ENCODE measurements around the gene SUCLG2. TPM values are rescaled to one million over a fixed set of nuclear protein-coding genes. Genes with fewer than 3 reads are reported as not detected.

SUCLG2 gene
- total and polyA plus RNA-seq, 7 donors: 63.1 to 289 (median 70.9) TPM

- no peak for TF ChIP-seq POLR2AphosphoS5 (IDR thresholded peaks at IDR 0.05)
- TF ChIP-seq EP300 (IDR thresholded peaks at IDR 0.05): no peak
- TF ChIP-seq CTCF (IDR thresholded peaks at IDR 0.05): no peak
- no peak for TF ChIP-seq POLR2A (IDR thresholded peaks at IDR 0.05)
- no peak for DNase-seq
- Histone ChIP-seq H3K4me1 (no peaks in the 10 kb centered on the region), H3K4me3 (no peak overlapping the region), H3K9me3 (no peaks in the 10 kb centered on the region), H3K36me3 (no peaks in the 10 kb centered on the region), H3K27me3 (no peaks in the 10 kb centered on the region), H3K27ac (no peak overlapping the region)
- WGBS, 2 donors: 61 to 83% methylated on average over 6 of the region's 6 CpGs
- intact Hi-C loops (cut with DNase I): no loop called here
Observed at GRCh38 chr3:67580430-67581000, 73.9 kb downstream of the SUCLG2 start.

GRCh38 chr3:67578416-67578815 is 76.0 kb downstream of the SUCLG2 start:
- Histone ChIP-seq H3K36me3 (no peaks in the 10 kb centered on the region), H3K4me1 (no peaks in the 10 kb centered on the region), H3K27me3 (no peaks in the 10 kb centered on the region), H3K27ac (no peak overlapping the region), H3K9me3 (no peaks in the 10 kb centered on the region), H3K4me3 (no peak overlapping the region)
- DNase-seq: no peak
- 88 to 93% methylated on average over 5 of the region's 5 CpGs for WGBS, 2 donors
- TF ChIP-seq EP300 (IDR thresholded peaks at IDR 0.05) (no peak), POLR2A (IDR thresholded peaks at IDR 0.05) (no peak), POLR2AphosphoS5 (IDR thresholded peaks at IDR 0.05) (no peak), CTCF (IDR thresholded peaks at IDR 0.05) (no peak)
- intact Hi-C loops (cut with DNase I): no loop called here

- Histone ChIP-seq H3K27ac (no peak overlapping the region), H3K4me1 (peaks cover 0 to 10% (median 7%) of the 10 kb centered on the region in 4 donors), H3K9me3 (no peaks in the 10 kb centered on the region), H3K36me3 (no peaks in the 10 kb centered on the region), H3K4me3 (no peak overlapping the region), H3K27me3 (no peaks in the 10 kb centered on the region)
- intact Hi-C loops (cut with DNase I): no loop called here
- no peak for DNase-seq
- TF ChIP-seq POLR2AphosphoS5 (IDR thresholded peaks at IDR 0.05) (no peak), POLR2A (IDR thresholded peaks at IDR 0.05) (no peak), EP300 (IDR thresholded peaks at IDR 0.05) (no peak), CTCF (IDR thresholded peaks at IDR 0.05) (no peak)
- WGBS, 2 donors: 95 to 97% methylated on average over 3 of the region's 3 CpGs
Observed at GRCh38 chr3:67576441-67576840, 78.0 kb downstream of the SUCLG2 start.

GRCh38 chr3:67569324-67569723 is 85.1 kb downstream of the SUCLG2 start:
- Histone ChIP-seq H3K4me1 (peaks cover 0 to 13% (median 9%) of the 10 kb centered on the region in 4 donors), H3K9me3 (no peaks in the 10 kb centered on the region), H3K4me3 (no peak overlapping the region), H3K27ac (no peak overlapping the region), H3K36me3 (no peaks in the 10 kb centered on the region), H3K27me3 (no peaks in the 10 kb centered on the region)
- TF ChIP-seq POLR2A (IDR thresholded peaks at IDR 0.05) (no peak), EP300 (IDR thresholded peaks at IDR 0.05) (no peak), POLR2AphosphoS5 (IDR thresholded peaks at IDR 0.05) (no peak), CTCF (IDR thresholded peaks at IDR 0.05) (no peak)
- intact Hi-C loops (cut with DNase I): no loop called here
- WGBS, 2 donors: 61 to 89% methylated on average over 3 of the region's 3 CpGs
- no peak for DNase-seq

DNA sequence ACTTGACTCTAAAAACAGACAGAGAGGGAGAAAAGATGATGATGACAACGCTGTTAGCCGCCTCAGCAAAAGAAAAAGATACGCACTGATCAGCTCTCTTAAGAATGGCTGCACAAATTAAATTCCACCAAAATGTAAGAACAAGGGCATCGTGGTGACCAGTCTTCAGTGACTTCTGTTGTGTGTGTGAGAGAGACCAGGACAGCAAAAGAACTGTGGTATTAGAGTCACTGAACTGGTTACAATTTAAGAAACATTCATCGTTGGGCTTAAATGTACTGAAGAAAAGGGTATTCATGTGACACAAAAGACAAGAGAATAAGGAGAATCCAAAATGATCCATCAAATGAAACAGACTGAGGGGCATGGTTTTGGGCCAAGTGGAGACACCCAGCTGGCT is 86.5 kb downstream of the SUCLG2 start:
- Histone ChIP-seq H3K27ac (no peak overlapping the region), H3K9me3 (no peaks in the 10 kb centered on the region), H3K4me1 (peaks cover 0 to 13% (median 9%) of the 10 kb centered on the region in 4 donors), H3K4me3 (no peak overlapping the region), H3K27me3 (no peaks in the 10 kb centered on the region), H3K36me3 (no peaks in the 10 kb centered on the region)
- no peak for DNase-seq
- WGBS, 2 donors: 82 to 88% methylated on average over 5 of the region's 5 CpGs
- intact Hi-C loops (cut with DNase I): no loop called here
- TF ChIP-seq EP300 (IDR thresholded peaks at IDR 0.05) (no peak), CTCF (IDR thresholded peaks at IDR 0.05) (no peak), POLR2AphosphoS5 (IDR thresholded peaks at IDR 0.05) (no peak), POLR2A (IDR thresholded peaks at IDR 0.05) (no peak)
